Astrocyte (in vitro differentiated cells and primary cell): Measurements from ENCODE around the gene ZMPSTE24. TPM values are rescaled to one million over a fixed set of nuclear protein-coding genes. Genes with fewer than 3 reads are reported as not detected.
A peak's percentile ranks its signal among the peaks of the same experiment; 100 is the strongest.

ENCODE experiments used
- DNase-seq: peaks from one replicate; pipeline ENCODE4 v3.0.0-alpha.2; 2010; ENCODE audit warnings: low read depth
- FAIRE-seq: peaks from 2 replicates; lab custom pipeline; 2011; peaks lifted over from hg19 to GRCh38; lab: Jason Lieb, UNC
- H2AFZ ChIP-seq: 2 replicates; pipeline ENCODE4 v1.6.0; 2012; ENCODE audit warnings: low read depth, low read length, inconsistent platforms
- H3K27ac ChIP-seq: 2 replicates; pipeline ENCODE4 v1.5.1; 2011; ENCODE audit warnings: low read depth, low read length, inconsistent platforms
- H3K27me3 ChIP-seq: 2 replicates; pipeline ENCODE4 v1.6.0; 2011; ENCODE audit warnings: low read length, inconsistent platforms; ENCODE audit not compliant: insufficient read depth
- H3K36me3 ChIP-seq: 2 replicates; pipeline ENCODE4 v1.5.1; 2011; ENCODE audit warnings: low read length, inconsistent platforms; ENCODE audit not compliant: insufficient read depth
- H3K4me1 ChIP-seq: 2 replicates; pipeline ENCODE4 v1.5.1; 2011; ENCODE audit warnings: low read length, inconsistent platforms; ENCODE audit not compliant: insufficient read depth
- H3K4me2 ChIP-seq: 2 replicates; pipeline ENCODE4 v1.6.0; 2012; ENCODE audit warnings: low read length, inconsistent platforms
- H3K4me3 ChIP-seq: 2 replicates; pipeline ENCODE4 v1.5.1; 2011; ENCODE audit warnings: low read depth, mild to moderate bottlenecking, low read length, inconsistent platforms; ENCODE audit not compliant: insufficient read depth
- H3K79me2 ChIP-seq: 2 replicates; pipeline ENCODE4 v1.6.0; 2012; ENCODE audit warnings: mild to moderate bottlenecking, low read length, inconsistent platforms; ENCODE audit not compliant: insufficient read depth
- H3K9ac ChIP-seq: 2 replicates; pipeline ENCODE4 v1.6.0; 2012; ENCODE audit warnings: mild to moderate bottlenecking, low read length, inconsistent platforms
- H3K9me3 ChIP-seq: 2 replicates; pipeline ENCODE4 v1.5.1; 2012; ENCODE audit warnings: low read depth, mild to moderate bottlenecking, low read length, inconsistent platforms; ENCODE audit not compliant: insufficient read depth
- H4K20me1 ChIP-seq: 2 replicates; pipeline ENCODE4 v1.6.0; 2012; ENCODE audit warnings: low read length, inconsistent platforms; ENCODE audit not compliant: insufficient read depth
- H3K27ac Mint-ChIP-seq: one replicate; pipeline ENCODE4 v1.8.0; 2021; ENCODE audit warnings: mild to moderate bottlenecking, mixed read lengths; ENCODE audit not compliant: unreplicated experiment
- H3K27me3 Mint-ChIP-seq: one replicate; pipeline ENCODE4 v1.8.0; 2021; ENCODE audit warnings: low read depth, mixed read lengths; ENCODE audit not compliant: unreplicated experiment
- H3K36me3 Mint-ChIP-seq: one replicate; pipeline ENCODE4 v1.8.0; 2021; ENCODE audit warnings: low read depth, mixed read lengths; ENCODE audit not compliant: unreplicated experiment
- H3K4me1 Mint-ChIP-seq: one replicate; pipeline ENCODE4 v1.8.0; 2021; ENCODE audit warnings: low read depth, mixed read lengths; ENCODE audit not compliant: unreplicated experiment
- H3K4me3 Mint-ChIP-seq: one replicate; pipeline ENCODE4 v1.8.0; 2021; ENCODE audit warnings: mild to moderate bottlenecking, moderate library complexity, mixed read lengths; ENCODE audit not compliant: unreplicated experiment
- H3K9me3 Mint-ChIP-seq: one replicate; pipeline ENCODE4 v1.8.0; 2021; ENCODE audit warnings: mild to moderate bottlenecking, mixed read lengths; ENCODE audit not compliant: unreplicated experiment
- CTCF ChIP-seq: IDR thresholded peaks from 2 replicates; pipeline ENCODE4 v1.5.1; 2011; ENCODE audit warnings: low read depth, mild to moderate bottlenecking, inconsistent platforms, low read length, moderate library complexity; ENCODE audit not compliant: insufficient read depth
- EZH2 ChIP-seq: IDR thresholded peaks from 2 replicates; pipeline ENCODE4 v1.6.1; 2012; ENCODE audit warnings: mild to moderate bottlenecking, low read length, inconsistent platforms; ENCODE audit not compliant: insufficient read depth
- total RNA-seq: library from RNA; stranded (reverse); gene quantifications from 2 replicates; pipeline ENCODE4 v1.2.1, GENCODE V29; 2021

Gene ZMPSTE24
- total RNA-seq, 1 donor from 2014 or later = 62.4 TPM

- TF ChIP-seq EZH2 = no peak
- TF ChIP-seq CTCF = no peak
- Mint-ChIP-seq H3K4me3 (no peak overlapping the region), H3K27ac (no peak overlapping the region), H3K36me3 (peaks cover 6% of the 10 kb centered on the region), H3K27me3 (peaks cover 15% of the 10 kb centered on the region), H3K9me3 (no peaks in the 10 kb centered on the region), H3K4me1 (no peaks in the 10 kb centered on the region)
- Histone ChIP-seq H3K4me2 (no peak overlapping the region), H3K36me3 (no peaks in the 10 kb centered on the region), H3K79me2 (no peaks in the 10 kb centered on the region), H3K4me3 (no peak overlapping the region), H3K9me3 (no peaks in the 10 kb centered on the region), H2AFZ (no peak overlapping the region), H3K4me1 (peaks cover 4% of the 10 kb centered on the region), H3K9ac (no peak overlapping the region), H4K20me1 (no peaks in the 10 kb centered on the region), H3K27ac (no peak overlapping the region), H3K27me3 (no peaks in the 10 kb centered on the region)
- FAIRE-seq (no peak), DNase-seq (peak; percentile 65)
These were observed 41.6 kb downstream of the ZMPSTE24 start for GRCh38 chr1:40299366-40300248.

- H3K27me3 ChIP-seq = no peaks in the 10 kb centered on the region
- no peak overlapping the region for H3K4me2 ChIP-seq
- no peaks in the 10 kb centered on the region for H3K36me3 ChIP-seq
- no peak overlapping the region for H3K27ac ChIP-seq
- peaks cover 4% of the 10 kb centered on the region for H3K4me1 ChIP-seq
- no peak overlapping the region for H3K4me3 ChIP-seq
- H2AFZ ChIP-seq = no peak overlapping the region
- Mint-ChIP-seq H3K27me3 (peaks cover 15% of the 10 kb centered on the region), H3K4me1 (no peaks in the 10 kb centered on the region), H3K4me3 (no peak overlapping the region), H3K27ac (no peak overlapping the region), H3K36me3 (peaks cover 4% of the 10 kb centered on the region), H3K9me3 (no peaks in the 10 kb centered on the region)
- FAIRE-seq = no peak
- no peak for TF ChIP-seq CTCF
- TF ChIP-seq EZH2 = no peak
- no peak overlapping the region for H3K9ac ChIP-seq
- no peaks in the 10 kb centered on the region for H3K79me2 ChIP-seq
- DNase-seq = no peak
- H3K9me3 ChIP-seq = no peaks in the 10 kb centered on the region
- H4K20me1 ChIP-seq = no peaks in the 10 kb centered on the region
These were observed 42.2 kb downstream of the ZMPSTE24 start for GRCh38 chr1:40300249-40300567.

GRCh38 chr1:40300651-40301050, 42.6 kb downstream of the ZMPSTE24 start:
- H3K4me1 ChIP-seq = peaks cover 4% of the 10 kb centered on the region
- H3K9me3 Mint-ChIP-seq = no peaks in the 10 kb centered on the region
- H3K9ac ChIP-seq = no peak overlapping the region
- no peaks in the 10 kb centered on the region for H4K20me1 ChIP-seq
- H3K4me3 ChIP-seq = no peak overlapping the region
- no peak overlapping the region for H3K4me2 ChIP-seq
- no peaks in the 10 kb centered on the region for H3K27me3 ChIP-seq
- no peaks in the 10 kb centered on the region for H3K79me2 ChIP-seq
- H3K27ac Mint-ChIP-seq = no peak overlapping the region
- H3K27ac ChIP-seq = no peak overlapping the region
- FAIRE-seq = no peak
- H3K9me3 ChIP-seq = no peaks in the 10 kb centered on the region
- no peak for DNase-seq
- peaks cover 15% of the 10 kb centered on the region for H3K27me3 Mint-ChIP-seq
- H2AFZ ChIP-seq = no peak overlapping the region
- H3K4me1 Mint-ChIP-seq = no peaks in the 10 kb centered on the region
- H3K4me3 Mint-ChIP-seq = no peak overlapping the region
- no peak for TF ChIP-seq EZH2
- TF ChIP-seq CTCF = no peak
- H3K36me3 Mint-ChIP-seq = peaks cover 4% of the 10 kb centered on the region
- no peaks in the 10 kb centered on the region for H3K36me3 ChIP-seq
